Heart right ventricle (tissue), 16 donors: ENCODE data around the gene VIPR2. TPM values are rescaled to one million over a fixed set of nuclear protein-coding genes. Genes with fewer than 3 reads are reported as not detected.

Experiments
- ATAC-seq, 8 donors: fragments of 200-7000 bp; cut with Tn5 transposase; one replicate each; pipeline ENCODE4 v1.9.1; 2020; ENCODE audit warnings: mild to moderate bottlenecking in 8 of 8, moderate library complexity in 8 of 8, moderate number of reproducible peaks in 1 of 8
- DNase-seq, 2 donors: peaks; one replicate each; pipeline ENCODE4 v3.0.0-alpha.2; 2020
- H3K27ac ChIP-seq, 10 donors: fragments of 200-600 bp; sonication (generic) in 2 of 10; one replicate each; pipeline versions ENCODE4 v1.5.0 to v1.8.0; 2020 to 2022; ENCODE audit warnings: mild to moderate bottlenecking in 3 of 10
- H3K27me3 ChIP-seq, 7 donors: fragments of 200-600 bp; one replicate each; pipeline ENCODE4 v1.8.0; 2021 to 2022; ENCODE audit warnings: mild to moderate bottlenecking in 2 of 7
- H3K36me3 ChIP-seq, 9 donors: fragments of 200-600 bp; sonication (generic) in 1 of 9; one replicate each; pipeline versions ENCODE4 v1.5.0 to v1.8.0; 2020 to 2022; ENCODE audit warnings: mild to moderate bottlenecking in 2 of 9
- H3K4me1 ChIP-seq, 9 donors: fragments of 200-600 bp; sonication (generic) in 1 of 9; one replicate each; pipeline versions ENCODE4 v1.5.0 to v1.8.0; 2020 to 2022; ENCODE audit warnings: mild to moderate bottlenecking in 4 of 9
- H3K4me3 ChIP-seq, 10 donors: fragments of 200-600 bp; sonication (generic) in 2 of 10; one replicate each; pipeline versions ENCODE4 v1.5.0 to v1.8.0; 2020 to 2022; ENCODE audit warnings: mild to moderate bottlenecking in 7 of 10, moderate library complexity in 2 of 10
- H3K9me3 ChIP-seq, 11 donors: fragments of 200-600 bp in 10 of 11; sonication (generic) in 2 of 11; one replicate each; pipeline versions ENCODE4 v1.5.0 to v1.8.0; 2013 to 2022; ENCODE audit warnings: mild to moderate bottlenecking in 2 of 11, control low read depth in 1 of 11, moderate library complexity in 1 of 11
- WGBS, 2 donors: extraction: QIAGEN DNeasy Blood & Tissue Kit; methylation state at CpG; one replicate each; pipeline ENCODE4 v1.1.7; 2013; ENCODE audit warnings: inconsistent platforms in 1 of 2; 5-methylcytosine and 5-hydroxymethylcytosine counted together
- intact Hi-C, 10 donors: fragments of 100-400 bp; cut with DNase I; formaldehyde crosslinking; loops; one replicate each; pipeline versions ENCODE4 v1.11.1 to v1.14.2; 2022
- polyA plus RNA-seq, 2 donors: library from polyadenylated mRNA; stranded (reverse); fragments of 200-250 nt; gene quantifications; one replicate each; pipeline ENCODE4 v1.2.3, GENCODE V29; 2013
- total RNA-seq, 10 donors: library from RNA; stranded (reverse); fragmentation: NEBNext Ultra II Directional in 3 of 10; extraction: Animal tissue kit (Norgen Biotek cat#: 25700) in 3 of 10; gene quantifications; one replicate each; pipeline versions ENCODE4 v1.2.1 to v1.2.4, GENCODE V29; 2021 to 2023
- TF ChIP-seq, protein P1 (sequence below), 9 donors: fragments of 200-600 bp; sonication (generic) in 2 of 9; IDR thresholded peaks; one replicate each; pipeline versions ENCODE4 v1.5.0 to v1.8.0; 2021 to 2022; ENCODE audit warnings: antibody characterized with exemption in 9 of 9, mild to moderate bottlenecking in 5 of 9, moderate library complexity in 1 of 9
- donor health status: Arrhythmogenic right ventricular cardiomyopathy.
- donor health status: ischemic (EF 13 %, LVEDD 7.1; RV severe dilation, severe dysfunction).
- donor health status: healthy with polysubstance abuse.
- donor health status: DM: no; HTN: yes; CAD: no.
- donor health status: DM: no; HTN: no; CAD: no.
- donor health status: ischemic (EF 25% LVEDD 6.9; RV normal size, moderate dysfunction).
- donor health status: ischemic (EF 25% LVEDD 5.7; RV mildly dilated, moderate dysfunction).
- donor health status: healthy.
- donor health status: DM: yes; HTN: yes; CAD: no.
- donor health status: Ischemic cardiomyopathy.
- donor health status: ischemic (EF 35%, LVEDD 5.7; RV mildly dilated, moderate dysfunction).
- donor health status: nonischemic (EF 11% LVEDD 7.7; RV severe dilation, severe dysfunction).
- donor health status: DM: yes; HTN: yes; CAD: no.
- donor health status: PGD.
- donor health status: ischemic (EF 29% LVEDD 5.4; RV normal size, mild dysfunction).
- donor health status: nonischemic (EF 23%, LVEDD 6.1; RV moderate dilation, normal function).

Gene VIPR2
- total and polyA plus RNA-seq, 12 donors = 3.0 to 30.6 (median 19.1) TPM

DNA sequence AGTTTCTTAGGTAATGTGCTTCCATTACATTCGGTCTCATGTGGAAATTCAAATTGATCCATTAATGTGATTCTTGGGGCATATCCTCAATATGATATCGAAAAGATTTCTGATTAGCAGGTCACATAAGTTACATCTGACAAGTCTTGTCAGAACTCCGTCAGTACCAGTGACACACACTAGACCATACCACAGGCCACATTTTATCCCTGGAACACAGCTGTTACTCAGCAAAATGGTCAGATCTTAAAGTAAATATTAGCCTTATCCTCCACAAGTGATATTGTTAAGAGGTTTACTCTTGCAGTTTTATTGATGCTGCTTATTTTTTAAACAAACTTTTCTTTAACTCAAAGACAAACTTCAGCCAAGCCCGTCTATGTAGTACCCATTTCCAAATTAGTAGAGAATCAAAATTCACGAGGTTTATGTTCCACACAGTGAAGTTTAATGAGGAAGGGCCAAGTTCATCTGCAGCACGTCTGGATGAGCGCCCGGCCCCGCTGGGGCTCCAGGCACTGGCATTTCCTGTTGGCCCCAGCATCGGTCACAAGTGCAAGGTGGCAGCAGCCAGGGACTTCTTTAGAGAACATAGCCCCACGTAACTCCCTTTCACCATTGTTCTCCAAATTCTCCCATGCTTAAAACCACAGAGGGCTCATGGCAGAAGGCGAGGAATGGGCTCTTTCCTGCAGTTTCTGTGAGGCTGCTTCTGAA, 132.2 kb downstream of the VIPR2 start:
- peaks cover 0 to 53% (median 30%) of the 10 kb centered on the region in 9 donors for H3K4me1 ChIP-seq
- 36 to 38% methylated on average over 12 of the region's 12 CpGs for WGBS, 2 donors

DNA sequence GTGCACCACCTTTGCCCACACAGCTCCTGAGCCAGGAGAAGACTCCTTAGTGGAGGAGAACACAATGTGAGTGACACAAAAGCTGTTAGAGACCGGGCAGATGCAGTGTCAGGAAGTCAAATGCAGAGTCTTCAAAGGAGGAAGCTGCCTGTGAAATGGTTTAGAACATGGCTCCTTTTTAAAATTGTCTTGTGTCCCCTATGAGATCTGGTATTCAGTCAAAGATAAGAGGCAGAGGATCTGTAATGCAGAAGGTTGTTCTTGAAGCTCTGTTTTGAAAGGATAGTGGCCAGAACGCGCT, 133.0 kb downstream of the VIPR2 start:
- Histone ChIP-seq H3K4me1 (peaks cover 0 to 53% (median 30%) of the 10 kb centered on the region in 9 donors), H3K4me3 (no peak overlapping the region), H3K9me3 (no peaks in the 10 kb centered on the region), H3K27ac (peak overlapping the region in 2 of 10 donors; percentile 81 to 82), H3K27me3 (no peaks in the 10 kb centered on the region), H3K36me3 (no peaks in the 10 kb centered on the region)
- DNase-seq (no peak), ATAC-seq (no peak)
- TF ChIP-seq, protein P1, sequence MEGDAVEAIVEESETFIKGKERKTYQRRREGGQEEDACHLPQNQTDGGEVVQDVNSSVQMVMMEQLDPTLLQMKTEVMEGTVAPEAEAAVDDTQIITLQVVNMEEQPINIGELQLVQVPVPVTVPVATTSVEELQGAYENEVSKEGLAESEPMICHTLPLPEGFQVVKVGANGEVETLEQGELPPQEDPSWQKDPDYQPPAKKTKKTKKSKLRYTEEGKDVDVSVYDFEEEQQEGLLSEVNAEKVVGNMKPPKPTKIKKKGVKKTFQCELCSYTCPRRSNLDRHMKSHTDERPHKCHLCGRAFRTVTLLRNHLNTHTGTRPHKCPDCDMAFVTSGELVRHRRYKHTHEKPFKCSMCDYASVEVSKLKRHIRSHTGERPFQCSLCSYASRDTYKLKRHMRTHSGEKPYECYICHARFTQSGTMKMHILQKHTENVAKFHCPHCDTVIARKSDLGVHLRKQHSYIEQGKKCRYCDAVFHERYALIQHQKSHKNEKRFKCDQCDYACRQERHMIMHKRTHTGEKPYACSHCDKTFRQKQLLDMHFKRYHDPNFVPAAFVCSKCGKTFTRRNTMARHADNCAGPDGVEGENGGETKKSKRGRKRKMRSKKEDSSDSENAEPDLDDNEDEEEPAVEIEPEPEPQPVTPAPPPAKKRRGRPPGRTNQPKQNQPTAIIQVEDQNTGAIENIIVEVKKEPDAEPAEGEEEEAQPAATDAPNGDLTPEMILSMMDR (IDR thresholded peaks at IDR 0.05) = no peak
- intact Hi-C loops = loop anchor here in 1 of 10 donors (10.0 kb wide), 1 partner anchor 133 kb away; the partner anchor contains the start of gene VIPR2
- 81 to 85% methylated on average over 3 of the region's 3 CpGs for WGBS, 2 donors

More for the DNA sequence above, 132.2 kb downstream of the VIPR2 start:
- TF ChIP-seq, protein P1 (IDR thresholded peaks at IDR 0.05) = no peak
- peak; percentile 72 to 73 for DNase-seq
- peak; percentile 40 to 80 (median 66) for ATAC-seq
- Histone ChIP-seq H3K4me3 (no peak overlapping the region), H3K27ac (peak overlapping the region; percentile 40 to 93 (median 82)), H3K36me3 (no peaks in the 10 kb centered on the region), H3K9me3 (no peaks in the 10 kb centered on the region), H3K27me3 (no peaks in the 10 kb centered on the region)
- intact Hi-C loops = loop anchor here in 1 of 10 donors (10.0 kb wide), 1 partner anchor 132 kb away; the partner anchor contains the start of gene VIPR2

DNA sequence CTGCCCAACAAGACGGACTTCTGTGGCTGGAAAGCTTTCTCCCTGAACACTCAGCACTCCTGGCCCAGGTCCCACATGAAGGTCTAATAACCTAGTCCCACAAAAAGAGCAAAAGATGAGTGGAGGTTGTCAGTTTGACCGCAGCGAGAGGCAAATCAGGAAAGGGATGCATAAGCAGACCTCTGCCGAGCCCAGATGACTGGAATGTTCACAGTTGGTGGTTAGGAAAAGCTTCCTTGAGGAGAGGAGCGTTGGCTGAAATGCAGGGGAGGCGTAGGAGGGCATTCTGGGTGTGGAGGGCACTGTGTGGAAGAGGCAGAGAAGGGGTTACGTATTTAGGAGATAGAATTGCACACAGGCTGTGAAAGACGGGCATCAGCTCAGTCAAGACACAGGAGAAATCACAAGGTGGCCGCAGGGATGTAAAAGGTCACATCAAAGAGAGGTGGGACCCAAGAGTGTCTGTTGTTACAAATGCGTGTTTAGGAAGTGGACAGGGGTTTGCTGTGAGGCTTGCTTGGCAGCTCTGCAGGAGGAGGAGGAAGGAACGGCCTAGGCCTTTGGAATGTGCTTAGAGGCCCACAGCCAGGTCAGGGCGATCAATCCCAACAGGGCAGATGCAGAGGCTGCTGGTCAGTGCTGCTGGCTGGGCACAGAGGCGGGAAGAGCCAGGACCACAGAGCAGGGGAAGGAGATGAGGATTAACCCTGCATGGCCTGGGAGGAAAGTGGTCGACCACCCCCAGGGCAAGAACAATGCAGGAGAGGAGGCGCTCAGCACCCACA, 133.5 kb downstream of the VIPR2 start:
- TF ChIP-seq, protein P1 (IDR thresholded peaks at IDR 0.05) = no peak
- H3K36me3 ChIP-seq = no peaks in the 10 kb centered on the region
- intact Hi-C loops = loop anchor here in 1 of 10 donors (10.0 kb wide), 1 partner anchor 134 kb away; the partner anchor contains the start of gene VIPR2
- WGBS, 2 donors = 76 to 79% methylated on average over 15 of the region's 15 CpGs
- H3K27ac ChIP-seq = no peak overlapping the region
- no peaks in the 10 kb centered on the region for H3K9me3 ChIP-seq
- H3K4me3 ChIP-seq = no peak overlapping the region
- H3K27me3 ChIP-seq = no peaks in the 10 kb centered on the region
- ATAC-seq (no peak), DNase-seq (no peak)
- H3K4me1 ChIP-seq = peaks cover 0 to 53% (median 30%) of the 10 kb centered on the region in 9 donors

DNA sequence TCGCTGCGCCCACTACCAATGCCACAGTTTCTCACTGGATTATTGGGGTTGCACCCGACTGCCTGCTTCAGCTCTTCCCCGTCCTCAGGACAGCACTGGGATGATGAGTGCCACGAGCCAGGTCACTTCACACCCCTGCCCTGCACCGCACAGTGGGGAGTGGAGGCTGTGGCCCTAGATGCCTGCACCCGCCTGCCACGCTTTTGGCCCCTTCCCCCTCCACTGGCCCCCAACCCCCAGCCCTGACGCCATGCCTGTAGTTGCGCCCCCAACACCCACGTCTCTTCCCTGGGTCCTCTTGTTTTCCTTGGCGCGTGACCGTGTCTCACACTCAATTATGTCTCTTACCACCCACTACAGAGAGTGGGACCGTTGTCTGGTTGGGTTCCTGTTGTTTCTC, 134.3 kb downstream of the VIPR2 start:
- ATAC-seq = no peak
- TF ChIP-seq, protein P1 (IDR thresholded peaks at IDR 0.05) = no peak
- Histone ChIP-seq H3K4me3 (no peak overlapping the region), H3K27ac (no peak overlapping the region), H3K27me3 (no peaks in the 10 kb centered on the region), H3K36me3 (no peaks in the 10 kb centered on the region), H3K4me1 (peaks cover 0 to 47% (median 24%) of the 10 kb centered on the region in 9 donors), H3K9me3 (no peaks in the 10 kb centered on the region)
- 89 to 95% methylated on average over 15 of the region's 15 CpGs for WGBS, 2 donors
- intact Hi-C loops = loop anchor here in 1 of 10 donors (10.0 kb wide), 1 partner anchor 134 kb away; the partner anchor contains the start of gene VIPR2
- DNase-seq = no peak
